HG02610 (cell line): Measurements from ENCODE around the gene DNAJA2.

Source experiments
- ATAC-seq: cut with Tn5 transposase; IDR thresholded peaks from one replicate; pipeline ENCODE4 v1.9.1; 2021; ENCODE audit warnings: mild to moderate bottlenecking, moderate library complexity; ENCODE audit not compliant: unreplicated experiment

Gene DNAJA2

DNA sequence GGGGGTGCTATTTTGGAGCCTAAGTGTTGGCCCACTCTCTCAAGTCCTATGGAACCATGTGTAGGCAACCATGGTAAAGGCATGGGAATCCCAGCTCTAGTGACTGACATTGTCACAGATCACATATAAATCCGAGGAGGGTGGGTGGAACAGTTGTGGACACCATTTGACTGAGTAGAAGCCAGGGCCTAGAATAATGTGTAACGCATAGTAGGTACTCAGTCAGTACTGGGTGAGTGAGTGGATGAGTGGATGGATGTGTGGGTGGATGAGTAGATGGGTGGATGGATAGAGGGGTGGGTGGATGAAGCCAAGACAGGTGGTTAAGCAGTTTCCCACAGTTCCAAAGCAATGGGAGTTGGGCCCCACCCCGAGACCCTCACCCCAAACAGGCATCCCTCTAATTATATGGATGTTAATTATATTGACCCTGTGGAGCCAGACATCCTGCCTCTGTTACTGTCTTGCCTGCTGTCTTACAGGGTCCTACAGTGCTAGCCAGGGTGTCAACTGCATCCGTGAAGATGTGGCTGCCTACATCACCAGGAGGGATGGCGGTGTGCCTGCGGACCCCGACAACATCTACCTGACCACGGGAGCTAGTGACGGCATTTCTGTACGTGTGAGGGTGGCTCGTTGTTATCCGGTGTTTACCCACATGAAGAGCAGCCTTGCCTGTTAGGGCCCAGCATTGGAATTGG lies 67.0 kb downstream of the DNAJA2 start:
- no peak for ATAC-seq
